Activated CD4-positive, alpha-beta T cell treated with anti-CD3 and anti-CD28 coated beads, Interleukin-2, amount 10 ng/mL, durations not matched to agents 24 days and 14 days (primary cell): Measurements from ENCODE around the gene RAB11FIP4. TPM values are rescaled to one million over a fixed set of nuclear protein-coding genes. Genes with fewer than 3 reads are reported as not detected.

ENCODE experiments used
- DNase-seq: peaks from one replicate; pipeline ENCODE4 v3.0.0; 2022
- H3K27ac Mint-ChIP-seq: one replicate; pipeline ENCODE4 v1.8.0; 2022; ENCODE audit warnings: mild to moderate bottlenecking, mixed read lengths
- H3K27me3 Mint-ChIP-seq: one replicate; pipeline ENCODE4 v1.8.0; 2022; ENCODE audit warnings: mixed read lengths
- H3K36me3 Mint-ChIP-seq: one replicate; pipeline ENCODE4 v1.8.0; 2022; ENCODE audit warnings: low read depth, mild to moderate bottlenecking, mixed read lengths
- H3K4me1 Mint-ChIP-seq: one replicate; pipeline ENCODE4 v1.8.0; 2021; ENCODE audit warnings: mixed read lengths
- H3K4me3 Mint-ChIP-seq: one replicate; pipeline ENCODE4 v1.8.0; 2022; ENCODE audit warnings: mild to moderate bottlenecking, moderate library complexity, mixed read lengths
- H3K9me3 Mint-ChIP-seq: one replicate; pipeline ENCODE4 v1.8.0; 2021; ENCODE audit warnings: mixed read lengths
- intact Hi-C: fragments of 100-400 bp; cut with micrococcal nuclease; formaldehyde crosslinking; loops from one replicate; pipeline ENCODE4 v1.15.1; 2023
- total RNA-seq: library from RNA; stranded (reverse); gene quantifications from 2 replicates; pipeline ENCODE4 v1.2.3, GENCODE V29; 2022

The RAB11FIP4 gene
- total RNA-seq, 1 donor from 2014 or later: 24.3 TPM

DNA sequence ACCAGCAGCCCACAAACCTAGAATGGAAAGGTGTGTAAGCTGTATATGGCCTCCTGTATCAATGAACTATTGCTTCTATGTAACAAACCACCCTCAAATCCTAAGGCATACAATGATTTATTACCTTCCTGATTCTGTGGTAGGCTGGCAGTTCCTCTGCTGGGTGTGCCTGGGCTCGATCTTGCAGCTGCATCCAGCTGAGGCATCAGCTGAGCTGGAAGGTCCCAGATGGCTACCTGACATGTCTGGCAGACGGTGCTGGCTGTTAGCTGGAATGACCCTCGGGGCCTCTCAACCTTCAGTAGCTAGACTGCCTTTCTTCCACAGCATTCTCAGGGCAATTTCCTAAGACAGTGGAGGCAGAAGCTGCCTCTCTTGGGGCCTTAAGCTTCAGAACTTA, 152.7 kb downstream of the RAB11FIP4 start:
- H3K36me3 Mint-ChIP-seq: peaks cover 2% of the 10 kb centered on the region
- H3K9me3 Mint-ChIP-seq: peaks cover 4% of the 10 kb centered on the region
- H3K4me3 Mint-ChIP-seq: no peak overlapping the region
- H3K27ac Mint-ChIP-seq: no peak overlapping the region
- H3K27me3 Mint-ChIP-seq: no peaks in the 10 kb centered on the region
- H3K4me1 Mint-ChIP-seq: peaks cover 2% of the 10 kb centered on the region
- DNase-seq: no peak
- intact Hi-C loops: no loop called here

DNA sequence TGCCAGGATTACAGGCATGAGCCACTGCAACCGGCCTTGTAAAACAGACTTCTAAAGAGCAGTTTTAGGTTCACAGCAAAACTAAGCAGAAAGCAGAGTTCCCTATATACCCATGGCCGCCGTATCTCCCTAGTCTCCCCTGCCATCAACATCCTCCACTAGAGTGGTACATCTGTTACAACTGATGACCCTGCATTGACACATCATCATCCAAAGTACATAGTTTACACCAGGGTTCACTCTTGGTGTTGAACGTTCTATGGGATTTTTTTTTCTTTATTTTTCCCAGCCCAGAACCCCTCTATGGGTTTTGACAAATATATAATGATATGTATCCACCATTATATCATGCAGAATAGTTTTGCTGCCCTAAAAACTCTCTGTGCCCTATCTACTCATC, 155.2 kb downstream of the RAB11FIP4 start:
- Mint-ChIP-seq H3K4me3 (no peak overlapping the region), H3K27me3 (peaks cover 6% of the 10 kb centered on the region), H3K4me1 (peaks cover 9% of the 10 kb centered on the region), H3K9me3 (peaks cover 4% of the 10 kb centered on the region), H3K36me3 (peaks cover 3% of the 10 kb centered on the region), H3K27ac (no peak overlapping the region)
- DNase-seq: no peak
- intact Hi-C loops: no loop called here

DNA sequence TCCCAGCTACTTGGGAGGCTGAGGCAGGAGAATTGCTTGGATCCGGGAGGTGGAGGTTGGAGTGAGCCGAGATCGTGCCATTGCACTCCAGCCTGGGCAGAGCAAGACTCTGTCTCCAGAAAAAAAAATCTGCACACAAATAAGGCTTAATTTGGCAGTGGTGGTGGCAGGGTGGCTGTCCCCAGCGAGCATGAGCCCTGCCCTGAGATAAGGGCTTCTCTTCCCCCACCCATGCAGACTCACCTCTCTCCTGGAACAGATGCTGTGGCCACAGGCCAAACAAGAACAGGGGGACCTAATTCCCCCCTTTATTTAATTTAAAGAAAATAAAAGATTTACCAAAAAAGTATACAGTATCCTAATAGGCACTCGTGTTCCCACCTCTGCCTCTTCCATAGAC, 157.2 kb downstream of the RAB11FIP4 start:
- intact Hi-C loops: no loop called here
- peaks cover 10% of the 10 kb centered on the region for H3K4me1 Mint-ChIP-seq
- no peak overlapping the region for H3K27ac Mint-ChIP-seq
- peak overlapping the region; percentile 89 for H3K4me3 Mint-ChIP-seq
- DNase-seq: no peak
- peaks cover 4% of the 10 kb centered on the region for H3K9me3 Mint-ChIP-seq
- H3K36me3 Mint-ChIP-seq: peaks cover 3% of the 10 kb centered on the region
- peaks cover 17% of the 10 kb centered on the region for H3K27me3 Mint-ChIP-seq

DNA sequence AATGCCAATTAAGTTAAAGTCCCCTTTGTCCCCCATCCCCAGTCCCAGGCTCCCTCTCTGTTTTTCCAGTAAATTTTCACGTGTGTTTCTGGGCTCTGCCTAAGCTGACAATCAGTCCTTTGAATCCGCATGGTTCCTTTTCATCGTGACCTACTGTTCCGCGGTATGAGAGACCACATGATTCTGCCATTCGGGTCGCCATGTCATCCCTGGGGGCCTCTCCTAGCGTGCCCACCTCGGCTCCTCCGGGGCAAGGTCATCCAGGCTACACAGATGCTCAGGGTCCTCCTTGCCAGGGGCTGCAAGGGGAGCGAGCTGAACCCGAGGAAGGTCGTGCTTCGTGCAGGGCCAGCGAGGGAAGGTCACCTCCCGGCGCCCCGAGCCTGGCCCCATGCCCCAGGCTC, 157.6 kb downstream of the RAB11FIP4 start:
- intact Hi-C loops: no loop called here
- H3K27ac Mint-ChIP-seq: peak overlapping the region; percentile 88
- H3K9me3 Mint-ChIP-seq: peaks cover 4% of the 10 kb centered on the region
- H3K36me3 Mint-ChIP-seq: peaks cover 3% of the 10 kb centered on the region
- no peak for DNase-seq
- H3K27me3 Mint-ChIP-seq: peaks cover 21% of the 10 kb centered on the region
- peak overlapping the region; percentile 89 for H3K4me3 Mint-ChIP-seq
- peaks cover 10% of the 10 kb centered on the region for H3K4me1 Mint-ChIP-seq

DNA sequence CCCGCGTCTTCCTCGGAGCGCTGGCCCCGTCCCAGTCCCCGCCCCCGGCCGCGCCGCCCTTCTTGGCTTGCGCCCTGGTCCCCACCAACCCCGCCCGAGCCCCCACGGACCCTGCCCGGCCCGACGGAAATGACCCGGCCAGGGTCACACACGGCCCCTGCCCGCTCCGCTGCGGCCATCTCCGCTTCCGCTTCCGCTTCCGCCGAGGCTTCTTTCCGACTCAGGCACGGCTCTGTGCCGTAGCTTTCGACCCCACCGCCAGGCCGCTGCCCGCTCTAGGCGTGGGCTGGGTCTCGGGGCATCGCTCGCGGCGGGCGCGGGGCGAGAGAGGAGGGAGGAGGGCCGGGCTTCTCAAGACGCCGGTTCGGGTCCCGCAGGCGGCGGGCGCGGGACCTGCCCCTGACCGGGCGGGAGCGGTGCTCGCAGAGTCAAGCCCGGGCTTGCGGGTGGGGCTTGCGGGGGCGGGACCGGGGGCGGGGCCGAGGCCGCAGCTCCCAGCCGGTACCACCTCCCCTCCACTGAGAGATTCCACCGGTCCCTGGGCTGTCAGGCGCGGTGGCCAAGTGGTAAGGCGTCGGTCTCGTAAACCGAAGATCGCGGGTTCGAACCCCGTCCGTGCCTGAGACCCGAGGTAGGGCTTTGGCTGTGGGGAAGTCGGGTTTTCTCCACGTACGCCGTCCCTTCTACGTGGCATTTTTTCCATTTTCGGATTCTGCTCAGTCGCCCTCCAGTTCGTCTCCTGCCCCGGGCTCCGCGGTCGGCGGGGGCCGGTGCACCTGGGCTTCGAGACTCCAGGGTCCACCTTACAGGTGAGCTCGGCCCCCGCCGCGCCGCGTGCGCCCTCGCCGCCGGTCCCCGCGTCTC, 158.3 kb downstream of the RAB11FIP4 start:
- Mint-ChIP-seq H3K9me3 (peaks cover 4% of the 10 kb centered on the region), H3K4me3 (peak overlapping the region; percentile 89), H3K36me3 (peaks cover 3% of the 10 kb centered on the region), H3K4me1 (peaks cover 10% of the 10 kb centered on the region), H3K27me3 (peaks cover 21% of the 10 kb centered on the region), H3K27ac (peak overlapping the region; percentile 92)
- intact Hi-C loops: loop anchor here (1.0 to 10.0 kb wide), 2 partner anchors 9 to 355 kb away; partner anchors contain the start of gene UTP6
- DNase-seq: peak; percentile 97

DNA sequence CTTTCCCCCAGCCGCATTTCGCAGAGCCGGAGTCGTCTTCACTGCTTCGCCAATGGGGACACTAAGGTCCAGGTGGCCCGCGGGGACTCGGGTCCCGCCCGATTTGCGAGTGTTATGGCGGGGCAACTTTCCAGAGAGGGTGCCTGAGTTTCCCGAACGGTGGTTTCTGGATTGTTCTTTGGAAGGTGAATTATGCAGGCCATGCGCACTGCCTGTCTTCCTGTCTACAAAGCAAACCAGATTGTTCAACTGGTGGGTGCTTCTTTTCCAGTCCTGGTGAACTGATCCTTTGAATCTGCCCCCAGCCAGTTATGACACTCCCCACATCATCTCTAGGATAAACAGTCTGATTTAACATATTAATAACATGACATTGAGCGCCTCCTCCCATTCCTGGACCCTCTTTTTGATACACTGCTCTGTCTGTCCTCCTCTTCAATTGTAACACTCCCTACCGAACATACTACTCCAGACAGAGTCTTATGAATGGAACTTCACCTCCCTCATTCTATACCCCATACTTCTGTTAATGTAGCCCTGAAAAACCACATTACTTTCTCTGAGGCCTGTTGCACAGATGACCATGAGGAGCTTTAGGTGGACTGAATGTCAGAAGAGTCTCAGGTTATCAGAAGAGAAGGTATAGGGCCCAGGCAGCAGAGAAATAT, 159.0 kb downstream of the RAB11FIP4 start:
- Mint-ChIP-seq H3K36me3 (peaks cover 3% of the 10 kb centered on the region), H3K4me1 (peaks cover 12% of the 10 kb centered on the region), H3K27me3 (peaks cover 23% of the 10 kb centered on the region), H3K4me3 (peak overlapping the region; percentile 89), H3K9me3 (peaks cover 4% of the 10 kb centered on the region), H3K27ac (peak overlapping the region; percentile 49)
- intact Hi-C loops: loop anchor here (1.0 to 10.0 kb wide), 2 partner anchors 8 to 354 kb away; partner anchors contain the start of gene UTP6
- no peak for DNase-seq

DNA sequence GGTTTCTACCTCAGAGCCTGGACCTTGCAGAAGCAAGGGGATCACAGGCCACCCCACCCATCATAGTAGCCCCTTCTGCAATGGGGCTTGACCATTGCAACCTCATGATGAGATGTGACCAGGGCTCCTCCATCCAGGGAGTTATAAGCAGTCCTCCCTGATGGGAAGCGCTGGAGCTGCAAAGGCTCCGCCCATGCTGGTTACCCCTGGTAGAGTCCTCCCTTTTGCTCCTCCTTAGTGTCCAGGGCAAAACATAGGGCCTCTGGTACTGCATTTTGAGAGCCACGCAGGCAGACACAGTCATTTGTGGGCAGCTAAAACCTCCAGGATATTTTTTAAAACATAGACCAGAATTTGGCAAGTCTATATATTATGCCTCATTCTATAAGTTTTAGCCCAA, 161.1 kb downstream of the RAB11FIP4 start:
- Mint-ChIP-seq H3K27ac (no peak overlapping the region), H3K27me3 (peaks cover 27% of the 10 kb centered on the region), H3K4me1 (peaks cover 12% of the 10 kb centered on the region), H3K4me3 (no peak overlapping the region), H3K9me3 (no peaks in the 10 kb centered on the region), H3K36me3 (peaks cover 2% of the 10 kb centered on the region)
- intact Hi-C loops: loop anchor here (10.0 kb wide), 1 partner anchor 352 kb away; the partner anchor contains the start of gene UTP6
- DNase-seq: no peak

DNA sequence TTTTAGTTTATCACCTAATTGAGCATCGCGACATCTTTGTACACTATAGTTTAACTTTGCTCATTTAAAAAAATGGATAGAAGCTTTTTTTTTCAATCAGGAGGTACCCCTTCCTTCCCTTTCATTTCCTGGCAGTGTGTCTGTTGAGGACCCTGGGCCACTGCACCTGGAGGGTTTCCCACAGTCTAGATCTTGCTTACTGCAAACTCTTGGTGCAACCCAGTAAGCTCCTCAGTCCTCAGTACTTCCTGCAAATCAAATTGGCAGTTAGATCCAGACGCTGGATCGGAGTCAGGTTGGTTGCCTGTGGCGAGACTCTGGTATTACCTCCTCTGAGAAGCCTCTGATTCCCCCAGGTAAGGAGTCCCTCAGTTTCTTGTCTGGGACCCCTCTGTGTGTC, 162.0 kb downstream of the RAB11FIP4 start:
- no peak for DNase-seq
- intact Hi-C loops: loop anchor here (10.0 kb wide), 1 partner anchor 351 kb away; the partner anchor contains the start of gene UTP6
- peaks cover 2% of the 10 kb centered on the region for H3K36me3 Mint-ChIP-seq
- no peak overlapping the region for H3K4me3 Mint-ChIP-seq
- peaks cover 30% of the 10 kb centered on the region for H3K27me3 Mint-ChIP-seq
- no peaks in the 10 kb centered on the region for H3K9me3 Mint-ChIP-seq
- H3K27ac Mint-ChIP-seq: no peak overlapping the region
- peaks cover 13% of the 10 kb centered on the region for H3K4me1 Mint-ChIP-seq

DNA sequence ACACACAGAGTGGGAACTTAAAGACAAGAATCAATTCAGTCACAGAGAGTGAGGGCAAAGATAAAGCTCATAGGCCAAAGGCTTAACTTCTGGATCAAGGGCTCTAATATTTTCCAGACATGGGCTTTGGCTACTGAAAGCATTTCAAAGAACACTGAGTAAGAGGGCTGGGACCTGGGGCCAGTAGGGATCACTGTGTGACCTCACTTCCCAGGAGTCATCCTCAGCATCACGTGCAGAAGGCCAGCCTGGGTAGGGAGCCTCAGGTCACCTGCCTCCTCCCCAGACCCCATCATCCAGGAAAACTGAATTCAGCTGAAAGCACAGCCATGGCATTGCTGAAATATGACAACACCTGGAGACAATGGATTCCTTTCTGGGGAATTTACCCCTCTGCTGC, 163.5 kb downstream of the RAB11FIP4 start:
- Mint-ChIP-seq H3K27ac (no peak overlapping the region), H3K4me3 (no peak overlapping the region), H3K27me3 (peaks cover 31% of the 10 kb centered on the region), H3K9me3 (no peaks in the 10 kb centered on the region), H3K36me3 (no peaks in the 10 kb centered on the region), H3K4me1 (peaks cover 12% of the 10 kb centered on the region)
- intact Hi-C loops: loop anchor here (10.0 kb wide), 1 partner anchor 350 kb away; the partner anchor contains the start of gene UTP6
- DNase-seq: no peak

DNA sequence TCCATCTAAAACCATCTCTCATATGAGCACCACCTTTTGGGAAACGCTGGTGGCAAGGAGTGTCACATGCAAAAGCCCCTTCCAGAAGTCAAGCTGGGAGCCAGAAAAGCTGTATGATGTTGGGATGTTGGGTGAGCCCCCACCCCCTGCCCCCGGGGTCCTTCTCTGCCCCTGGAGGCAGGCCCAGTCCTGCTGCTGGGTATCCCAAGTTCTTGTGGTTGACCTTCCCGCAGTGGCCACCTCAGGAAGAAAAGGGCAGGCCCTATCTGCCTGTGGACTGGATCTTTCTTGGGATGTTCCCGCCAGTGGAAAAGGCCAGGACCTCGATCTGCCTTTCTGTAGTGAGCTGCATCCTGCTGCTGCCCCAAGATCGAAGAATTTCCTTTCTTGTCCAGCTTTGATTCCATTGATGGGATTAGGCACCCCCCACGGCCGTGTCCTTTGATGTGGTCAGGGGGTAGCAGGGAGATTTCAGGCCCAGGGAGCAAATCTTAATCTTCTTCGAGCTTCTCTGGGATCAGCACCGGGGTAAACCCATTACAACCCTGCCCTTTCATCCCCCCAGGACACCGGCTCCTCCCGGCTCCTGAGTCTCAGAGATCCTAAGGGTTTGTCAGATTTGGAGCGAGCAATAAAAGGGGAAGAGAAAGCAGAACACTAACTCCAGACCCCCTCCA, 165.6 kb downstream of the RAB11FIP4 start:
- Mint-ChIP-seq H3K4me3 (no peak overlapping the region), H3K36me3 (no peaks in the 10 kb centered on the region), H3K4me1 (peaks cover 19% of the 10 kb centered on the region), H3K27ac (no peak overlapping the region), H3K9me3 (no peaks in the 10 kb centered on the region), H3K27me3 (peaks cover 38% of the 10 kb centered on the region)
- intact Hi-C loops: loop anchor here (10.0 kb wide), 1 partner anchor 348 kb away; the partner anchor contains the start of gene UTP6
- DNase-seq: no peak

DNA sequence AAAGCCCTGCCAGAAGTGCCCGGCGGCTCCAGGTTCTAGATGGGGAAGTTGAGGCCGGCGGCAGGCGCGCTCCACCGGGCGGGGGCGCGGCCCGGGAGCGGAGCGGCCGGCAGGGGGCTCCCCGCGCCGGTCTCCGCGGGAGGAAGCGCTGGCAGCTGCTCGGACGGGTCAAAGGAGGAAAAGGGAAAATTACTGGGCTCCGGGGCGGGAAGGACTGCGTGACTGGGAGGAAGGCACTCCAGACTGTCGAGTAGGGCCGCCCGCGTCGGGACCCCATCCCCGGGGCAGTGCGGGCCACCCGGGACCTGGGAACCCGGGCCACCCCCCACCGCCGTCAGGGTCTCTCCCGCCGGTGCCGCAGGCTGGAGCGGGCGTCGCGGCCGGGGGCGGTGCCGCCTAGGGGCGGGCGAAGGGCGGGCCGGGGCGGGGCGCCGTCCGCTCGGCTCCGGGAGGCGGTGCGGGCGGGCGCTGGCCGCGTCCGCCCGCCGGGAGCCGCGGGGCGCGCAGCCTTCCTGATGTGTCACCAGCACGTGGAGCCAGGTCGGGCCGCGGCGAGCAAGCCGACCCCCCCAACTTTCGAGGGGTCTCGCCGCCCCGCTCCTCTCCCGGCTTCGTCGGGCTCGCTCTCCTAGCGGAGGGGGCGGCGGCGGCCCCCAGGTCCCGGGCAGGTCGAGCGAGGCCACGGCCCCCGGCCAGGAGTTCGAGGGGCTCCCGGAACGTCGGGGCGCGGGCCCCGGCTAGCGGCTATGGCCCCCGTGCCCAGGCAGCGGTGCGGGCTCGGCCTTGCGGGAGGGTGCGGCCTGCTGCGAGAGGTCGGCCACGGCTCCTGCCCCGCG, 167.5 kb downstream of the RAB11FIP4 start:
- Mint-ChIP-seq H3K36me3 (no peaks in the 10 kb centered on the region), H3K4me3 (peak overlapping the region; percentile 73), H3K27me3 (peaks cover 25% of the 10 kb centered on the region), H3K27ac (no peak overlapping the region), H3K9me3 (no peaks in the 10 kb centered on the region), H3K4me1 (peaks cover 18% of the 10 kb centered on the region)
- intact Hi-C loops: loop anchor here (1.0 to 10.0 kb wide), 3 partner anchors 9 to 346 kb away; partner anchors contain the start of gene UTP6
- DNase-seq: peak; percentile 86

DNA sequence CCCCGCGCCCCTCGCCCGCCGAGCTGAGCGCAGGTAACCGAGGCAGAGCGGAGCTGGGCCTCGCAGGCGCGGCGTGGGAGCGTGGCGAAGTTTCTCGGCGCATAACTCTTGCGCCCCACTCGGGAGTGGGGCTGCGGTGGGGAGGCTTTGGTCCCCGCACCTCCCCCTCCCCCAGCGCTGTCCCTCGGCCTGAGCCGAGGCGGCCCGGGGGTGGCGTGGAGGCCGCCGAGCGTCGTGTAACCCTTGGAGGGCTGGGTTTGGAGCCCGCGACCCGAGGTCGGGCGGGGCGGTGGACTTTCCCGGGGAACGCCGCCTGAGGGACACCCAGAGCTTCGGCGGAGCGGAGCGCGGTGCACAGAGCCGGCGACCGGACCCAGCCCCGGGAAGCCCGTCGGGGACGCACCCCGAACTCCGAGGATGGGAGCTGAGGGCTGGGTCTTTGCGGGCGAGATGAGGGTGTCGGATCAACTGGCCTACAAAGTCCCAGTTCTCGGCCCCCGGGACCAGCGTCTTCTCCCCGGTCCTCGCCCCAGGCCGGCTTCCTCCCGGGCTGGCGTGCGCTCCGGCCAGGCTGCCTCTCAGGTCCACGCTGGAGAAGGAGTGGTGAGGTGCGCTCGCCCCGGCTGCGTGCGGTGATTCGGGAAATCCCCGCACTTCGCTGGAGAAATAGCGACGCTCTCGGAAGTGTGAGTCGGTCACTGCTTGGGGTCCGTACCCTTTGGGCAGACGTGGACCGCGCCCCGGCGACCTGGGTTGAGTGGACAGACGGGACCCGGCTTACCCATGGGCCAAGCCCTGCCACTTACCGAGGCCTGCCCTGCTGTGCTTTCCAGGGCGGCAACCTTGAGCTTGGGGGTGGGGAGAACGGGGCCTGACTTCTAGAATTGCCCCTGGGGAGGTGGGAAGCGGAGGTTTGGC, 168.4 kb downstream of the RAB11FIP4 start:
- peak overlapping the region; percentile 42 for H3K4me3 Mint-ChIP-seq
- H3K36me3 Mint-ChIP-seq: no peaks in the 10 kb centered on the region
- DNase-seq: no peak
- H3K9me3 Mint-ChIP-seq: no peaks in the 10 kb centered on the region
- H3K27ac Mint-ChIP-seq: no peak overlapping the region
- H3K27me3 Mint-ChIP-seq: peaks cover 23% of the 10 kb centered on the region
- intact Hi-C loops: loop anchor here (2.0 to 10.0 kb wide), 2 partner anchors 283 to 345 kb away; partner anchors contain the start of gene UTP6
- H3K4me1 Mint-ChIP-seq: peaks cover 18% of the 10 kb centered on the region
